Ishikawa (cell line): ENCODE measurements around the gene RBM20.

Experiments
- CEBPB ChIP-seq: IDR thresholded peaks from 2 replicates; pipeline ENCODE4 v1.6.1; 2012
- CREB1 ChIP-seq: IDR thresholded peaks from 2 replicates; pipeline ENCODE4 v1.6.1; 2012; ENCODE audit warnings: low read depth
- EGR1 ChIP-seq: IDR thresholded peaks from 2 replicates; pipeline ENCODE4 v1.6.1; 2012
- EP300 ChIP-seq: IDR thresholded peaks from 2 replicates; pipeline ENCODE4 v1.6.1; 2012; ENCODE audit warnings: borderline replicate concordance
- FOXM1 ChIP-seq: IDR thresholded peaks from 2 replicates; pipeline ENCODE4 v1.6.1; 2012; ENCODE audit warnings: low read depth, borderline replicate concordance
- NFIC ChIP-seq: IDR thresholded peaks from 2 replicates; pipeline ENCODE4 v1.6.1; 2012
- RAD21 ChIP-seq: IDR thresholded peaks from 2 replicates; pipeline ENCODE4 v1.6.1; 2012; ENCODE audit warnings: low read depth
- TAF1 ChIP-seq: IDR thresholded peaks from 2 replicates; pipeline ENCODE4 v1.6.1; 2012; ENCODE audit warnings: low read depth, mild to moderate bottlenecking
- TCF12 ChIP-seq: IDR thresholded peaks from 2 replicates; pipeline ENCODE4 v1.6.1; 2012; ENCODE audit warnings: low read depth
- TEAD4 ChIP-seq: IDR thresholded peaks from 2 replicates; pipeline ENCODE4 v1.6.1; 2012
- YY1 ChIP-seq: IDR thresholded peaks from 2 replicates; pipeline ENCODE4 v1.6.1; 2012; ENCODE audit warnings: low read depth
- ZBTB7A ChIP-seq: IDR thresholded peaks from 2 replicates; pipeline ENCODE4 v1.6.1; 2012; ENCODE audit warnings: low read depth
- TF ChIP-seq, protein P1 (sequence below): IDR thresholded peaks from 2 replicates; pipeline ENCODE4 v1.6.1; 2012
- TF ChIP-seq, protein P2 (sequence below): IDR thresholded peaks from 2 replicates; pipeline ENCODE4 v1.6.1; 2012
- TF ChIP-seq, protein P3 (sequence below): IDR thresholded peaks from 2 replicates; pipeline ENCODE4 v1.6.1; 2012; ENCODE audit warnings: low read depth, mild to moderate bottlenecking

The RBM20 gene

GRCh38 chr10:110876788-110877187, 232.7 kb downstream of the RBM20 start:
- TF ChIP-seq CREB1 (no peak), EGR1 (no peak), NFIC (no peak), RAD21 (no peak), TEAD4 (no peak), CEBPB (no peak), TCF12 (no peak), FOXM1 (no peak)
- TF ChIP-seq, protein P1, sequence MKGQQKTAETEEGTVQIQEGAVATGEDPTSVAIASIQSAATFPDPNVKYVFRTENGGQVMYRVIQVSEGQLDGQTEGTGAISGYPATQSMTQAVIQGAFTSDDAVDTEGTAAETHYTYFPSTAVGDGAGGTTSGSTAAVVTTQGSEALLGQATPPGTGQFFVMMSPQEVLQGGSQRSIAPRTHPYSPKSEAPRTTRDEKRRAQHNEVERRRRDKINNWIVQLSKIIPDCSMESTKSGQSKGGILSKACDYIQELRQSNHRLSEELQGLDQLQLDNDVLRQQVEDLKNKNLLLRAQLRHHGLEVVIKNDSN, result no peak
- TF ChIP-seq, protein P2, sequence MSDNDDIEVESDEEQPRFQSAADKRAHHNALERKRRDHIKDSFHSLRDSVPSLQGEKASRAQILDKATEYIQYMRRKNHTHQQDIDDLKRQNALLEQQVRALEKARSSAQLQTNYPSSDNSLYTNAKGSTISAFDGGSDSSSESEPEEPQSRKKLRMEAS, result no peak

DNA sequence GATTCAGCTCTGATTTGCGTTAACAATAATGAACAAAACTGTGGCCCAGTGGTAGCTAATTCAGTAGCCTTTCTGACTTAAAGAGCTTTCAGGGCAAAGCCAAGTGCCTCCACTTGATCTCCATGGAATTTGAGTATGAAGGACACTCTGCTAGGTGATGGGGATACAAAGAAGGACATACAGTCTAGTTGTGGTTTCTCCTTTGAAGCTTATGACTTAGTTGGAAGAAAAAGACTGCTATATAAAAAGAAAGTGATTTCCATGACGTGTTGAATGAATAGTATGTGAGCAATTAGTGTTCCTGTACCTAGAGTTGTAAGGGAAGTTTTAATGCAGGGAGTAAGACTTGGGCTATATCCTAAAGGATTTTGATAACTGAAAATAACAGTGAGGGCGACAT, 235.9 kb downstream of the RBM20 start:
- no peak for TF ChIP-seq EP300
- no peak for TF ChIP-seq EGR1
- TF ChIP-seq, protein P1, result no peak
- TF ChIP-seq CREB1, result no peak
- no peak for TF ChIP-seq TAF1
- TF ChIP-seq, protein P2, result no peak
- TF ChIP-seq FOXM1, result no peak
- no peak for TF ChIP-seq TEAD4
- TF ChIP-seq, protein P3, sequence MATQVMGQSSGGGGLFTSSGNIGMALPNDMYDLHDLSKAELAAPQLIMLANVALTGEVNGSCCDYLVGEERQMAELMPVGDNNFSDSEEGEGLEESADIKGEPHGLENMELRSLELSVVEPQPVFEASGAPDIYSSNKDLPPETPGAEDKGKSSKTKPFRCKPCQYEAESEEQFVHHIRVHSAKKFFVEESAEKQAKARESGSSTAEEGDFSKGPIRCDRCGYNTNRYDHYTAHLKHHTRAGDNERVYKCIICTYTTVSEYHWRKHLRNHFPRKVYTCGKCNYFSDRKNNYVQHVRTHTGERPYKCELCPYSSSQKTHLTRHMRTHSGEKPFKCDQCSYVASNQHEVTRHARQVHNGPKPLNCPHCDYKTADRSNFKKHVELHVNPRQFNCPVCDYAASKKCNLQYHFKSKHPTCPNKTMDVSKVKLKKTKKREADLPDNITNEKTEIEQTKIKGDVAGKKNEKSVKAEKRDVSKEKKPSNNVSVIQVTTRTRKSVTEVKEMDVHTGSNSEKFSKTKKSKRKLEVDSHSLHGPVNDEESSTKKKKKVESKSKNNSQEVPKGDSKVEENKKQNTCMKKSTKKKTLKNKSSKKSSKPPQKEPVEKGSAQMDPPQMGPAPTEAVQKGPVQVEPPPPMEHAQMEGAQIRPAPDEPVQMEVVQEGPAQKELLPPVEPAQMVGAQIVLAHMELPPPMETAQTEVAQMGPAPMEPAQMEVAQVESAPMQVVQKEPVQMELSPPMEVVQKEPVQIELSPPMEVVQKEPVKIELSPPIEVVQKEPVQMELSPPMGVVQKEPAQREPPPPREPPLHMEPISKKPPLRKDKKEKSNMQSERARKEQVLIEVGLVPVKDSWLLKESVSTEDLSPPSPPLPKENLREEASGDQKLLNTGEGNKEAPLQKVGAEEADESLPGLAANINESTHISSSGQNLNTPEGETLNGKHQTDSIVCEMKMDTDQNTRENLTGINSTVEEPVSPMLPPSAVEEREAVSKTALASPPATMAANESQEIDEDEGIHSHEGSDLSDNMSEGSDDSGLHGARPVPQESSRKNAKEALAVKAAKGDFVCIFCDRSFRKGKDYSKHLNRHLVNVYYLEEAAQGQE, result no peak
- TF ChIP-seq YY1, result no peak

DNA sequence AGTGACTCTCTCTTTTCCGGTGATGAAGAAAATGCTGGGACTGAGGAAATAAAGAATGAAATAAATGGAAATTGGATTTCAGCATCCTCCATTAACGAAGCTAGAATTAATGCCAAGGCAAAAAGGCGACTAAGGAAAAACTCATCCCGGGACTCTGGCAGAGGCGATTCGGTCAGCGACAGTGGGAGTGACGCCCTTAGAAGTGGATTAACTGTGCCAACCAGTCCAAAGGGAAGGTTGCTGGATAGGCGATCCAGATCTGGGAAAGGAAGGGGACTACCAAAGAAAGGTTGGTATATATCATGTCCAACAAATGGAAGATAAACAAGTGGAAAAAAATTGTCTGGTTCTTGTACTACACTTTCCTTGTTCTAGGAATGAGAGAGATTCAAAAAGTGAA, 237.1 kb downstream of the RBM20 start:
- TF ChIP-seq EP300, result no peak
- no peak for TF ChIP-seq TCF12
- no peak for TF ChIP-seq EGR1
- TF ChIP-seq CEBPB, result no peak
- no peak for TF ChIP-seq ZBTB7A
- TF ChIP-seq TEAD4, result no peak
- TF ChIP-seq TAF1, result no peak
- TF ChIP-seq, protein P1, result no peak
- TF ChIP-seq, protein P2, result no peak
- TF ChIP-seq, protein P3, result no peak
- TF ChIP-seq NFIC, result no peak
- TF ChIP-seq YY1, result no peak
- TF ChIP-seq FOXM1, result no peak
- TF ChIP-seq RAD21, result no peak

DNA sequence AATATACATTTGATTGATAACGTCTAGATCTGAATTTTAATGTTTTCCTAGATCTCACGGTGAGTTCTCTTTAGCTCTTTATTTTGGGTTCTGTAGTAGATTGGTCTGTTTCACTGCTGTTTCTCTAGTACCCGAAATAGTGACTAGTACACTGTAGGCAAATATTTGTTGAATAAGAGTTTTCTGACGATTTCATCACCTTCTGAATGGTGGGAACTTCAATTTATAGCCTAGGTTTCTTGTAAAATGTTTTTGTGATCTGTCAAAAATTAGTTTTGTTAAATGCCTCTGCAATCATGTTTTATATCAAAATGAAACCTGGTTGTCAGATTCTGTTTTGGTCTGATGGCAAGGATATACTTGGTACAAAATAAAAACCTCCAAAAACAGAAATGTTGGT, 237.8 kb downstream of the RBM20 start:
- TF ChIP-seq TEAD4 (no peak), TCF12 (no peak), YY1 (no peak), FOXM1 (no peak), EGR1 (no peak), CEBPB (no peak), RAD21 (no peak), NFIC (no peak), ZBTB7A (no peak), EP300 (no peak), CREB1 (no peak), TAF1 (no peak)
- TF ChIP-seq, protein P2, result no peak
- TF ChIP-seq, protein P1, result no peak
- TF ChIP-seq, protein P3, result no peak
